ENCODE data around the gene RIMBP2.

Gene RIMBP2

GRCh38 chr12:130556486-130557055, 159.5 kb downstream of the RIMBP2 start:
- Histone ChIP-seq H3K27ac (ENCODE audit: low read length) (no peak overlapping the region), H3K9ac (ENCODE audit: low read length) (no peak overlapping the region), H4K20me1 (ENCODE audit: insufficient read depth, low read length) (no peaks in the 10 kb centered on the region), H2AFZ (ENCODE audit: low read length) (no peak overlapping the region), H3K79me2 (ENCODE audit: low read length) (no peaks in the 10 kb centered on the region), H3K27me3 (replicated peaks; ENCODE audit: insufficient read depth, low read length) (no peaks in the 10 kb centered on the region), H3K9me2 (replicated peaks; ENCODE audit: insufficient read depth, low read length) (no peaks in the 10 kb centered on the region), H3F3A (ENCODE audit: insufficient read depth, low read length) (no peaks in the 10 kb centered on the region), H3K36me3 (replicated peaks; ENCODE audit: insufficient read depth, low read length) (no peaks in the 10 kb centered on the region), H3K4me3 (ENCODE audit: low read length) (no peak overlapping the region), H3K9me3 (replicated peaks; ENCODE audit: insufficient read depth, low read length) (no peaks in the 10 kb centered on the region), H3K4me1 (ENCODE audit: low read length) (no peaks in the 10 kb centered on the region), H3K4me2 (ENCODE audit: low read depth, low read length) (no peak overlapping the region)
- no peak for DNase-seq
- no peak for TF ChIP-seq EZH2phosphoT487 (IDR thresholded peaks at IDR 0.05; ENCODE audit: low read length)
- no peak for TF ChIP-seq CTCF (IDR thresholded peaks at IDR 0.05; ENCODE audit: low read length)

GRCh38 chr12:130555628-130556485, 160.2 kb downstream of the RIMBP2 start:
- no peak for DNase-seq
- Histone ChIP-seq H3K79me2 (ENCODE audit: low read length) (no peaks in the 10 kb centered on the region), H2AFZ (ENCODE audit: low read length) (no peak overlapping the region), H3K36me3 (replicated peaks; ENCODE audit: insufficient read depth, low read length) (no peaks in the 10 kb centered on the region), H4K20me1 (ENCODE audit: insufficient read depth, low read length) (no peaks in the 10 kb centered on the region), H3F3A (ENCODE audit: insufficient read depth, low read length) (no peaks in the 10 kb centered on the region), H3K27ac (ENCODE audit: low read length) (no peak overlapping the region), H3K9me3 (replicated peaks; ENCODE audit: insufficient read depth, low read length) (no peaks in the 10 kb centered on the region), H3K27me3 (replicated peaks; ENCODE audit: insufficient read depth, low read length) (no peaks in the 10 kb centered on the region), H3K4me1 (ENCODE audit: low read length) (no peaks in the 10 kb centered on the region), H3K4me2 (ENCODE audit: low read depth, low read length) (no peak overlapping the region), H3K9me2 (replicated peaks; ENCODE audit: insufficient read depth, low read length) (no peaks in the 10 kb centered on the region), H3K9ac (ENCODE audit: low read length) (no peak overlapping the region), H3K4me3 (ENCODE audit: low read length) (no peak overlapping the region)
- TF ChIP-seq EZH2 (optimal IDR thresholded peaks at IDR 0.05; ENCODE audit: low read depth, low read length) (no peak), EZH2phosphoT487 (IDR thresholded peaks at IDR 0.05; ENCODE audit: low read length) (no peak), CTCF (IDR thresholded peaks at IDR 0.05; ENCODE audit: low read length) (no peak)

- H3K27me3 ChIP-seq (replicated peaks; ENCODE audit: insufficient read depth, low read length): no peaks in the 10 kb centered on the region
- no peaks in the 10 kb centered on the region for H3K4me1 ChIP-seq (ENCODE audit: low read length)
- no peak overlapping the region for H2AFZ ChIP-seq (ENCODE audit: low read length)
- no peaks in the 10 kb centered on the region for H3K36me3 ChIP-seq (replicated peaks; ENCODE audit: insufficient read depth, low read length)
- H3K9ac ChIP-seq (ENCODE audit: low read length): no peak overlapping the region
- no peak overlapping the region for H3K4me3 ChIP-seq (ENCODE audit: low read length)
- no peaks in the 10 kb centered on the region for H3F3A ChIP-seq (ENCODE audit: insufficient read depth, low read length)
- DNase-seq: no peak
- H3K9me3 ChIP-seq (replicated peaks; ENCODE audit: insufficient read depth, low read length): no peaks in the 10 kb centered on the region
- H3K79me2 ChIP-seq (ENCODE audit: low read length): no peaks in the 10 kb centered on the region
- H3K9me2 ChIP-seq (replicated peaks; ENCODE audit: insufficient read depth, low read length): no peaks in the 10 kb centered on the region
- no peak overlapping the region for H3K27ac ChIP-seq (ENCODE audit: low read length)
- no peak overlapping the region for H3K4me2 ChIP-seq (ENCODE audit: low read depth, low read length)
- no peaks in the 10 kb centered on the region for H4K20me1 ChIP-seq (ENCODE audit: insufficient read depth, low read length)
- TF ChIP-seq CTCF (IDR thresholded peaks at IDR 0.05; ENCODE audit: low read length): no peak
- TF ChIP-seq EZH2 (optimal IDR thresholded peaks at IDR 0.05; ENCODE audit: low read depth, low read length): no peak
- TF ChIP-seq EZH2phosphoT487 (IDR thresholded peaks at IDR 0.05; ENCODE audit: low read length): no peak
Measured at GRCh38 chr12:130555221-130555620, 160.9 kb downstream of the RIMBP2 start.
